ENCODE results near the gene RNF186. TPM values are rescaled to one million over a fixed set of nuclear protein-coding genes. Genes with fewer than 3 reads are reported as not detected.

The RNF186 gene
- total RNA-seq, 4 donors from 2014 or later = 0.51 TPM; not detected in 3

GRCh38 chr1:19764848-19765247, 50.2 kb downstream of the RNF186 start:
- DNase-seq (ENCODE audit: low spot score in 2 of 2) = no peak
- 90% methylated on average over 5 of the region's 5 CpGs for WGBS
- no peak overlapping the region for H3K27ac ChIP-seq
- H3K9me3 ChIP-seq = no peaks in the 10 kb centered on the region
- no peaks in the 10 kb centered on the region for H3K4me1 ChIP-seq
- TF ChIP-seq POLR2A (IDR thresholded peaks at IDR 0.05) (no peak), POLR2AphosphoS5 (IDR thresholded peaks at IDR 0.05) (no peak), EP300 (IDR thresholded peaks at IDR 0.05) (no peak), CTCF (IDR thresholded peaks at IDR 0.05) (no peak)
- H3K36me3 ChIP-seq = peaks cover 4% of the 10 kb centered on the region
- H3K27me3 ChIP-seq = no peaks in the 10 kb centered on the region
- H3K4me3 ChIP-seq = no peak overlapping the region

Other genes starting within 250 kb of the RNF186 start
- gene NBL1, start 171.0 kb downstream of the RNF186 start, total RNA-seq = 100 to 1,000 TPM; 144 to 197 (median 167) TPM
- 1 to 10 TPM in 1 of 4 donors, under 1 TPM in 1, not detected in 2; 0.23 to 2.4 TPM for gene HTR6, start 150.4 kb downstream of the RNF186 start, total RNA-seq
- gene TMCO4, start 15.4 kb downstream of the RNF186 start, total RNA-seq = 10 to 100 TPM; 11.6 to 23.8 (median 15.0) TPM
- 10 to 100 TPM in 2 of 4 donors, 1 to 10 TPM in 2; 5.1 to 11.8 (median 8.8) TPM for gene OTUD3, start 67.1 kb upstream of the RNF186 start, total RNA-seq
- 1 to 10 TPM in 1 of 4 donors, not detected in 3; 2.1 TPM for gene PLA2G2E, start 108.3 kb upstream of the RNF186 start, total RNA-seq
- gene PLA2G2A, start 164.3 kb upstream of the RNF186 start, total RNA-seq = 10 to 100 TPM in 3 of 4 donors, 1 to 10 TPM in 1; 6.4 to 69.0 (median 26.7) TPM

Measured in suprapubic skin (tissue), 4 donors.